NB4 (cell line): ENCODE results near the gene C11orf86.

ENCODE experiments used
- MYC ChIP-seq: IDR thresholded peaks from 2 replicates; pipeline ENCODE4 v1.6.1; 2011; ENCODE audit warnings: low read depth, low read length
- POLR2A ChIP-seq: IDR thresholded peaks from 2 replicates; pipeline ENCODE4 v1.6.1; 2011; ENCODE audit warnings: mild to moderate bottlenecking; ENCODE audit not compliant: insufficient read length; ENCODE audit errors: extremely low read depth

GRCh38 chr11:66987158-66987620 lies 12.1 kb downstream of the C11orf86 start:
- TF ChIP-seq POLR2A: no peak
- TF ChIP-seq MYC: no peak
